K562 (cell line): ENCODE measurements around the gene RNF168. TPM values are rescaled to one million over a fixed set of nuclear protein-coding genes. Genes with fewer than 3 reads are reported as not detected.

Experiments
- ARNT ChIP-seq, 2 experiments: fragments of 450-650 bp; IDR thresholded peaks; 2 replicates each; pipeline ENCODE4 v1.6.1; 2016; ENCODE audit warnings: mild to moderate bottlenecking in 1 of 2
- CREM ChIP-seq: IDR thresholded peaks from 2 replicates; pipeline ENCODE4 v1.6.1; 2014; ENCODE audit warnings: antibody characterized with exemption, low read depth
- HMBOX1 ChIP-seq: sonication (generic); IDR thresholded peaks from 2 replicates; pipeline ENCODE4 v1.6.1; 2016
- LEF1 ChIP-seq: fragments of 450-650 bp; IDR thresholded peaks from 2 replicates; pipeline ENCODE4 v1.6.1; 2016; ENCODE audit warnings: mild to moderate bottlenecking
- MLLT1 ChIP-seq, 2 experiments: fragments of 450-650 bp; IDR thresholded peaks; 2 replicates each; pipeline ENCODE4 v1.6.1; 2016
- NCOA2 ChIP-seq, 2 experiments: fragments of 450-650 bp; IDR thresholded peaks; 2 replicates each; pipeline ENCODE4 v1.6.1; 2018; ENCODE audit warnings: mild to moderate bottlenecking in 2 of 2, moderate library complexity in 1 of 2; ENCODE audit not compliant: partially characterized antibody in 2 of 2
- NFIC ChIP-seq: fragments of 450-650 bp; IDR thresholded peaks from 2 replicates; pipeline ENCODE4 v1.6.1; 2017; ENCODE audit warnings: mild to moderate bottlenecking, inconsistent platforms
- TEAD1 ChIP-seq, 2 experiments: fragments of 450-650 bp in 1 of 2; sonication (generic) in 1 of 2; formaldehyde crosslinking; IDR thresholded peaks; 2 replicates each; pipeline versions ENCODE4 v1.4.0 to v1.8.0; 2020 to 2022; ENCODE audit warnings: mild to moderate bottlenecking in 2 of 2, missing genetic modification reagents in 1 of 2
- ZBTB26 ChIP-seq: fragments of 450-650 bp; formaldehyde crosslinking; IDR thresholded peaks from 2 replicates; pipeline ENCODE4 v1.4.0; 2022; ENCODE audit warnings: missing genetic modification characterization
- ZBTB33 ChIP-seq: sonication (generic); formaldehyde crosslinking; IDR thresholded peaks from 2 replicates; pipeline ENCODE4 v1.8.1; 2023; ENCODE audit warnings: mild to moderate bottlenecking, missing genetic modification reagents
- ZNF263 ChIP-seq: sonication (generic); formaldehyde crosslinking; IDR thresholded peaks from 2 replicates; pipeline ENCODE4 v1.8.0; 2022; ENCODE audit warnings: mild to moderate bottlenecking, missing genetic modification reagents, borderline replicate concordance
- ZNF561 ChIP-seq: fragments of 450-650 bp; formaldehyde crosslinking; conservative IDR thresholded peaks from 2 replicates; pipeline ENCODE4 v1.4.0; 2020; ENCODE audit warnings: mild to moderate bottlenecking, moderate library complexity
- polyA plus RNA-seq, 8 experiments: library from polyadenylated mRNA; depleted of rRNA in 4 of 8; stranded (reverse) in 5 of 8; unstranded in 3 of 8; fragments of >200 nt; fragmentation: Nextera tagmentation in 2 of 8; fragmentation: Illumina TruSeq in 1 of 8; extraction: Ambion mirVana in 2 of 8; extraction: Trizol in 1 of 8; gene quantifications; 2 replicates each; pipeline versions ENCODE4 v1.2.1 to v1.2.3, GENCODE V29; 2011 to 2014; ENCODE audit warnings: inconsistent platforms in 1 of 8, missing spikeins in 1 of 8
- total RNA-seq, 7 experiments: library from RNA; depleted of rRNA in 6 of 7; stranded (reverse); fragments of >200 nt in 6 of 7; fragmentation: Illumina TruSeq in 2 of 7; extraction: Trizol in 2 of 7; gene quantifications; 2 replicates each; pipeline versions ENCODE4 v1.2.1 to v1.2.3, GENCODE V29; 2011 to 2021; ENCODE audit warnings: low replicate concordance in 1 of 7
- TF ChIP-seq, protein P1 (sequence below), 2 experiments: fragments of 450-650 bp; IDR thresholded peaks; 2 replicates each; pipeline ENCODE4 v1.6.1; 2018; ENCODE audit warnings: mild to moderate bottlenecking in 2 of 2, low read depth in 1 of 2; ENCODE audit not compliant: partially characterized antibody in 2 of 2
- TF ChIP-seq, protein P2 (sequence below): fragments of 250-450 bp; sonication (Bioruptor Pico); IDR thresholded peaks from 2 replicates; pipeline ENCODE4 v1.6.1; 2021; ENCODE audit warnings: mild to moderate bottlenecking
- TF ChIP-seq, protein P3 (sequence below): sonication (generic); formaldehyde crosslinking; IDR thresholded peaks from 2 replicates; pipeline ENCODE4 v1.9.0; 2022; ENCODE audit warnings: mild to moderate bottlenecking, missing genetic modification reagents

RNF168 gene
- total and polyA plus RNA-seq, 9 of the 15 experiments (the other 6 are each of a cell fraction or from before 2014, with no cell fraction given), result 6.0 to 32.1 (median 16.6) TPM

DNA sequence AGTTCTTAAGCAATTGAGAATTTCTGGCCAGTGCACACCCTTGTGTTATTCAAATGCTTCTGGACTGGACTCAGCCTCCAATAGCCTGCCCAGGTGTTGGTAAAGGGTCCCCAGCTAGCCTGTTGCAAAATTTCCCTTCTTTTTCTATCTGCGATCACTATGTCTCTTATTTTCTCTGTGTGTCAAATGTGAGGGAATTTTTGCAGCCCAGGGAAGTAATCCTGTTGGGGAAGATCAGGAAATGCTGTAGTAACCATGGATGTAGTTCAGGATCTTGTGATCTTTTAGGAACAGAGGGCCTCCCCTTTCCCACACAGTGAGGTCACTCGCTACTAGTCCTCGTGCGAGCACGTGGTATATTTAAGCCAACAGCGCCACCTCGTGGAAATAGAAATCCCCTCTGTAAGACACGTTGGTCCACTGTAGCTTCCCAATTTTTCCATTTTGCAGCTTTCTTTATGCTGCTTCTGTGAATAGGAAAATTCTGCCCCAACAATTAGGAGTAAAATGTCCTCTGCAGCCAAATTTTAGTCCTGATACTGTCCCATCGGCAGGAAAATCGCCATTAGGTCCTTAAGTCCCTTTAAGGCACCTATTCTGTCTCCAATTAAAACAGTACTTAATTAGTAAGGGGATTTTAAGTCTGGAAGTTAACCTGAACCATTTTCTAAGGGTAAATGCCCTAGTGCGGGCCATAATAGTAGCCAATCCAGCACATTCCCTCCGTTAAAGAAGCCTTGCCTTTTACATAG is 15.6 kb upstream of the RNF168 start (continued):
- TF ChIP-seq ZNF561 (0 out of 2 replicates have a peak, but pooled peaks have one; percentile 25), NCOA2 (IDR thresholded peaks at IDR 0.05; ENCODE audit: partially characterized antibody in 2 of 2) (no peak), HMBOX1 (peak; percentile 62; the same call in 1 of the 2 replicates), ZNF263 (peak; percentile 49; the same call in 1 of the 2 replicates), NFIC (peak; percentile 64), MLLT1 (IDR thresholded peaks at IDR 0.05) (peak in 1 of 2 experiments; percentile 60; a peak in 1 of 4 replicates), ZBTB33 (CRISPR knock-in tag) (peak; percentile 64), ARNT (IDR thresholded peaks at IDR 0.05) (peak in 1 of 2 experiments; percentile 55; a peak in 1 of 4 replicates), LEF1 (no peak), ZBTB26 (CRISPR knock-in tag) (no peak), TEAD1 (CRISPR knock-in tag; IDR thresholded peaks at IDR 0.05) (0 out of 4 replicates have a peak, but pooled peaks of 1 of the 2 experiments have one; percentile 36), CREM (peak; percentile 89)
- TF ChIP-seq, protein P1, sequence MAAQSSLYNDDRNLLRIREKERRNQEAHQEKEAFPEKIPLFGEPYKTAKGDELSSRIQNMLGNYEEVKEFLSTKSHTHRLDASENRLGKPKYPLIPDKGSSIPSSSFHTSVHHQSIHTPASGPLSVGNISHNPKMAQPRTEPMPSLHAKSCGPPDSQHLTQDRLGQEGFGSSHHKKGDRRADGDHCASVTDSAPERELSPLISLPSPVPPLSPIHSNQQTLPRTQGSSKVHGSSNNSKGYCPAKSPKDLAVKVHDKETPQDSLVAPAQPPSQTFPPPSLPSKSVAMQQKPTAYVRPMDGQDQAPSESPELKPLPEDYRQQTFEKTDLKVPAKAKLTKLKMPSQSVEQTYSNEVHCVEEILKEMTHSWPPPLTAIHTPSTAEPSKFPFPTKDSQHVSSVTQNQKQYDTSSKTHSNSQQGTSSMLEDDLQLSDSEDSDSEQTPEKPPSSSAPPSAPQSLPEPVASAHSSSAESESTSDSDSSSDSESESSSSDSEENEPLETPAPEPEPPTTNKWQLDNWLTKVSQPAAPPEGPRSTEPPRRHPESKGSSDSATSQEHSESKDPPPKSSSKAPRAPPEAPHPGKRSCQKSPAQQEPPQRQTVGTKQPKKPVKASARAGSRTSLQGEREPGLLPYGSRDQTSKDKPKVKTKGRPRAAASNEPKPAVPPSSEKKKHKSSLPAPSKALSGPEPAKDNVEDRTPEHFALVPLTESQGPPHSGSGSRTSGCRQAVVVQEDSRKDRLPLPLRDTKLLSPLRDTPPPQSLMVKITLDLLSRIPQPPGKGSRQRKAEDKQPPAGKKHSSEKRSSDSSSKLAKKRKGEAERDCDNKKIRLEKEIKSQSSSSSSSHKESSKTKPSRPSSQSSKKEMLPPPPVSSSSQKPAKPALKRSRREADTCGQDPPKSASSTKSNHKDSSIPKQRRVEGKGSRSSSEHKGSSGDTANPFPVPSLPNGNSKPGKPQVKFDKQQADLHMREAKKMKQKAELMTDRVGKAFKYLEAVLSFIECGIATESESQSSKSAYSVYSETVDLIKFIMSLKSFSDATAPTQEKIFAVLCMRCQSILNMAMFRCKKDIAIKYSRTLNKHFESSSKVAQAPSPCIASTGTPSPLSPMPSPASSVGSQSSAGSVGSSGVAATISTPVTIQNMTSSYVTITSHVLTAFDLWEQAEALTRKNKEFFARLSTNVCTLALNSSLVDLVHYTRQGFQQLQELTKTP (IDR thresholded peaks at IDR 0.05; ENCODE audit: low read depth in 1 of 2, partially characterized antibody in 2 of 2), result peak in 1 of 2 experiments; percentile 86
- TF ChIP-seq, protein P2, sequence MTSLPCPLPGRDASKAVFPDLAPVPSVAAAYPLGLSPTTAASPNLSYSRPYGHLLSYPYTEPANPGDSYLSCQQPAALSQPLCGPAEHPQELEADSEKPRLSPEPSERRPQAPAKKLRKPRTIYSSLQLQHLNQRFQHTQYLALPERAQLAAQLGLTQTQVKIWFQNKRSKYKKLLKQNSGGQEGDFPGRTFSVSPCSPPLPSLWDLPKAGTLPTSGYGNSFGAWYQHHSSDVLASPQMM, result no peak
- TF ChIP-seq, protein P3, sequence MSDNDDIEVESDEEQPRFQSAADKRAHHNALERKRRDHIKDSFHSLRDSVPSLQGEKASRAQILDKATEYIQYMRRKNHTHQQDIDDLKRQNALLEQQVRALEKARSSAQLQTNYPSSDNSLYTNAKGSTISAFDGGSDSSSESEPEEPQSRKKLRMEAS (CRISPR knock-in tag), result peak; percentile 98
